Erythroblast (primary cell): ENCODE measurements around the gene OR7G3.

Experiments
- GATA1 ChIP-seq: IDR thresholded peaks from 2 replicates; pipeline ENCODE4 v1.6.1; 2011; ENCODE audit warnings: low read depth, mild to moderate bottlenecking, control low read depth, low read length, moderate library complexity
- POLR2A ChIP-seq: IDR thresholded peaks from 2 replicates; pipeline ENCODE4 v1.6.1; 2011; ENCODE audit warnings: mild to moderate bottlenecking, low read length

- TF ChIP-seq POLR2A = no peak
- TF ChIP-seq GATA1 = no peak
These were observed 1.4 kb upstream of the OR7G3 start for GRCh38 chr19:9128171-9128570.
